Peyer's patch (tissue), 4 donors: ENCODE data around the gene C1orf87.

ENCODE experiments used
- CTCF ChIP-seq, 6 experiments: fragments of 450-650 bp in 4 of 6; fragments of 200-600 bp in 2 of 6; sonication (generic) in 1 of 6; IDR thresholded peaks; one replicate each; pipeline ENCODE4 v1.5.1; 2017 to 2019; ENCODE audit warnings: antibody characterized with exemption in 6 of 6, mild to moderate bottlenecking in 3 of 6, moderate library complexity in 1 of 6
- POLR2A ChIP-seq, 2 donors: fragments of 450-650 bp; IDR thresholded peaks; one replicate each; pipeline ENCODE4 v1.5.1; 2017; ENCODE audit warnings: antibody characterized with exemption in 2 of 2, mild to moderate bottlenecking in 2 of 2, moderate library complexity in 2 of 2

- no peak for TF ChIP-seq POLR2A (IDR thresholded peaks at IDR 0.05)
- no peak for TF ChIP-seq CTCF (IDR thresholded peaks at IDR 0.05)
These were observed 127.8 kb downstream of the C1orf87 start for GRCh38 chr1:59945790-59946189.
